ENCODE measurements around the gene LCMT1. TPM values are rescaled to one million over a fixed set of nuclear protein-coding genes. Genes with fewer than 3 reads are reported as not detected.

Gene LCMT1
- total RNA-seq, 1 experiment from 2014 or later: 44.2 TPM

DNA sequence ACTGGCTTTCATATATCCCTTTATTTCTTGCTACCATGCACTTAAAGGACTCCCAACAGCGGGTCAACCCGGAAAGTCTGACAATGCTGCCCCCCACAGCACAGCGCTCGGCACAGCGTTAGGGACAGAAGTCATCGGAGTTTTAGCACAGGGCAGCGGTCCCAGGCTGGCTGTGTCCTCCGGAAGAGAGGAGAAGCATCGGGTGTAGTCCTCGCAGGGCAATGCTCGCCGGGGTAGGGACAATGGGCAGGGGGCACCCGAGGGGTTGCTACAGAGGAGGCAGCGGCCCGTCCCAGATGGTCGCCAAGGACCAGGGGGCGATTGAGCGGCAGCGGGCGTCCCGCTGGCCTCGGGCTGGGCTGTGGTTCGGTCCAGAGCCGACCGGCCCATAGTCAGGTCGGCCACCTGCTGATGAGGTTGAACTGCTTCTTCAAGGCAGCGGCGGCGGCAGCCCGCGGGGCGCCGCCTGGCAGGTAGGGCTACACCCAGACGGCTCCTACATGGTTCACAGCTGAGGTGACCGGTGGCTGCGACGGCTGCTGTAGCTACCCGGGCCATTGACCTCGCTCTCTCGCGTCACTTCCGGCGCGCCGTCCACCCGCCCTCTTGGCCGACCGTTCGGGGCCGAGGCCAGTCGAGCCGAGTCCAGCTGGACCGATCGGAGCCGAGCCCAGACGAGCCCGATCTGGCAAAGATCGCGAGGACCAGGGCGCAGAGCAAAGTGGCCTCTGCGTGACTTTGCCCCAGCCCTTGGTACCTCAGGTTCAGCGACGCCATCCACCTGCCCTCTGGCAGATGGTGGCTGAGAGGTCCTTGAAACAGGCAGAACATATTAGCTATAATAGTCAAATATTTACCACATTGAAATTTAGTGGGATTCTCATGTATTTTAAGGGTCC lies 4.7 kb upstream of the LCMT1 start:
- no peaks in the 10 kb centered on the region for H3K27me3 ChIP-seq (ENCODE audit: control insufficient read depth, insufficient read depth, low read length)
- BruUV-seq (replicated peaks): no TSS peak
- ChIA-PET CTCF (interaction anchor here (0.9 kb wide), 1 partner anchor 48 kb away, joined by 4 read pairs; no protein-coding TSS in a partner anchor), POLR2A (interaction anchor here (0.6 to 1.0 kb wide), 2 partner anchors 40 to 43 kb away, joined by 11 read pairs; no protein-coding TSS in a partner anchor)
- H3K36me3 ChIP-seq (ENCODE audit: control insufficient read depth, insufficient read depth, low read length): no peaks in the 10 kb centered on the region; the same call in 1 of the 2 replicates
- intact Hi-C loops (cut with micrococcal nuclease; ENCODE audit: unreplicated experiment): loop anchor here (5.0 kb wide), 1 partner anchor 45 kb away; no protein-coding TSS in a partner anchor
- TF ChIP-seq POLR2AphosphoS5 (IDR thresholded peaks at IDR 0.05; ENCODE audit: low read depth, low read length) (peak; percentile 78; the same call in 1 of the 2 replicates), SIN3A (IDR thresholded peaks at IDR 0.05; ENCODE audit: borderline replicate concordance, insufficient read depth, low read depth, low read length) (no peak; the same call in 1 of the 2 replicates)
- TF ChIP-seq, protein P1, sequence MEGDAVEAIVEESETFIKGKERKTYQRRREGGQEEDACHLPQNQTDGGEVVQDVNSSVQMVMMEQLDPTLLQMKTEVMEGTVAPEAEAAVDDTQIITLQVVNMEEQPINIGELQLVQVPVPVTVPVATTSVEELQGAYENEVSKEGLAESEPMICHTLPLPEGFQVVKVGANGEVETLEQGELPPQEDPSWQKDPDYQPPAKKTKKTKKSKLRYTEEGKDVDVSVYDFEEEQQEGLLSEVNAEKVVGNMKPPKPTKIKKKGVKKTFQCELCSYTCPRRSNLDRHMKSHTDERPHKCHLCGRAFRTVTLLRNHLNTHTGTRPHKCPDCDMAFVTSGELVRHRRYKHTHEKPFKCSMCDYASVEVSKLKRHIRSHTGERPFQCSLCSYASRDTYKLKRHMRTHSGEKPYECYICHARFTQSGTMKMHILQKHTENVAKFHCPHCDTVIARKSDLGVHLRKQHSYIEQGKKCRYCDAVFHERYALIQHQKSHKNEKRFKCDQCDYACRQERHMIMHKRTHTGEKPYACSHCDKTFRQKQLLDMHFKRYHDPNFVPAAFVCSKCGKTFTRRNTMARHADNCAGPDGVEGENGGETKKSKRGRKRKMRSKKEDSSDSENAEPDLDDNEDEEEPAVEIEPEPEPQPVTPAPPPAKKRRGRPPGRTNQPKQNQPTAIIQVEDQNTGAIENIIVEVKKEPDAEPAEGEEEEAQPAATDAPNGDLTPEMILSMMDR (IDR thresholded peaks at IDR 0.05): peak; percentile 43
- TF ChIP-seq, protein P2, sequence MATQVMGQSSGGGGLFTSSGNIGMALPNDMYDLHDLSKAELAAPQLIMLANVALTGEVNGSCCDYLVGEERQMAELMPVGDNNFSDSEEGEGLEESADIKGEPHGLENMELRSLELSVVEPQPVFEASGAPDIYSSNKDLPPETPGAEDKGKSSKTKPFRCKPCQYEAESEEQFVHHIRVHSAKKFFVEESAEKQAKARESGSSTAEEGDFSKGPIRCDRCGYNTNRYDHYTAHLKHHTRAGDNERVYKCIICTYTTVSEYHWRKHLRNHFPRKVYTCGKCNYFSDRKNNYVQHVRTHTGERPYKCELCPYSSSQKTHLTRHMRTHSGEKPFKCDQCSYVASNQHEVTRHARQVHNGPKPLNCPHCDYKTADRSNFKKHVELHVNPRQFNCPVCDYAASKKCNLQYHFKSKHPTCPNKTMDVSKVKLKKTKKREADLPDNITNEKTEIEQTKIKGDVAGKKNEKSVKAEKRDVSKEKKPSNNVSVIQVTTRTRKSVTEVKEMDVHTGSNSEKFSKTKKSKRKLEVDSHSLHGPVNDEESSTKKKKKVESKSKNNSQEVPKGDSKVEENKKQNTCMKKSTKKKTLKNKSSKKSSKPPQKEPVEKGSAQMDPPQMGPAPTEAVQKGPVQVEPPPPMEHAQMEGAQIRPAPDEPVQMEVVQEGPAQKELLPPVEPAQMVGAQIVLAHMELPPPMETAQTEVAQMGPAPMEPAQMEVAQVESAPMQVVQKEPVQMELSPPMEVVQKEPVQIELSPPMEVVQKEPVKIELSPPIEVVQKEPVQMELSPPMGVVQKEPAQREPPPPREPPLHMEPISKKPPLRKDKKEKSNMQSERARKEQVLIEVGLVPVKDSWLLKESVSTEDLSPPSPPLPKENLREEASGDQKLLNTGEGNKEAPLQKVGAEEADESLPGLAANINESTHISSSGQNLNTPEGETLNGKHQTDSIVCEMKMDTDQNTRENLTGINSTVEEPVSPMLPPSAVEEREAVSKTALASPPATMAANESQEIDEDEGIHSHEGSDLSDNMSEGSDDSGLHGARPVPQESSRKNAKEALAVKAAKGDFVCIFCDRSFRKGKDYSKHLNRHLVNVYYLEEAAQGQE (IDR thresholded peaks at IDR 0.05; ENCODE audit: insufficient read depth in 1 of 2, low read depth in 2 of 2, low read length in 1 of 2): no peak; a peak in 1 of 4 replicates
- ATAC-seq (peak; percentile 86), DNase-seq (ENCODE audit: low read depth, low spot score) (no peak)
- no peaks in the 10 kb centered on the region for H3K9me3 ChIP-seq (ENCODE audit: control insufficient read depth, insufficient read depth, low read depth, low read length)
- H3K4me1 ChIP-seq (ENCODE audit: control insufficient read depth, insufficient read depth, low read length): peaks cover 19% of the 10 kb centered on the region
- H3K27ac ChIP-seq (ENCODE audit: low read length): peak overlapping the region; percentile 92
- in situ Hi-C loops (cut with HindIII; ENCODE audit: low pct_unique_long_range_greater_than_20kb, low sequenced_read_pairs): no loop called here
- peak overlapping the region; percentile 69 to 73 for H3K4me3 ChIP-seq (ENCODE audit: low read depth in 2 of 2, low read length in 2 of 2)

DNA sequence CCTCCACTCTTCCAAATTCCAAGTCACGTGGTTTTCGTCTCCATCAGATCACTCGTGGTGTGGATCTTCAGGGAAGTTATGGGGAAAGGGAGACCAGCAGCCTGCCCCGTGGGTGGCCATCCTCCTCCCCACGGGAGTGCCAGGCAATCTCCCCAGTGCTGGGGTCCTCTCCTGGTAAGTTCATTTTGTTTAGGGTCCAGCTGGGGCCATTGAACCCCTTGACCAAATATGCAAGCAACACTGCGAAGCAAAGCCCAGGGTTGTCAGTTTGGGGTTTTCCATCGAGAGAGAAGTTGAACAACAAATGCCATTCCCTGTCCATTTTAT lies 4.1 kb upstream of the LCMT1 start:
- H3K27ac ChIP-seq (ENCODE audit: low read length): peak overlapping the region; percentile 92
- ChIA-PET CTCF (interaction anchor here (0.9 kb wide), 1 partner anchor 49 kb away, joined by 4 read pairs; no protein-coding TSS in a partner anchor), POLR2A (interaction anchor here (1.0 kb wide), 1 partner anchor 40 kb away, joined by 11 read pairs; no protein-coding TSS in a partner anchor)
- BruUV-seq (replicated peaks): no TSS peak
- no peaks in the 10 kb centered on the region; the same call in 1 of the 2 replicates for H3K36me3 ChIP-seq (ENCODE audit: control insufficient read depth, insufficient read depth, low read length)
- no peaks in the 10 kb centered on the region for H3K9me3 ChIP-seq (ENCODE audit: control insufficient read depth, insufficient read depth, low read depth, low read length)
- intact Hi-C loops (cut with micrococcal nuclease; ENCODE audit: unreplicated experiment) (loop anchor here (5.0 kb wide), 1 partner anchor 45 kb away; no protein-coding TSS in a partner anchor), in situ Hi-C loops (cut with HindIII; ENCODE audit: low pct_unique_long_range_greater_than_20kb, low sequenced_read_pairs) (no loop called here)
- peak overlapping the region; percentile 69 to 73 for H3K4me3 ChIP-seq (ENCODE audit: low read depth in 2 of 2, low read length in 2 of 2)
- TF ChIP-seq TCF7L2 (IDR thresholded peaks at IDR 0.05; ENCODE audit: low read depth, low read length) (no peak), SIN3A (IDR thresholded peaks at IDR 0.05; ENCODE audit: borderline replicate concordance, insufficient read depth, low read depth, low read length) (no peak), POLR2AphosphoS5 (IDR thresholded peaks at IDR 0.05; ENCODE audit: low read depth, low read length) (no peak)
- TF ChIP-seq, protein P1 (IDR thresholded peaks at IDR 0.05): no peak
- TF ChIP-seq, protein P2 (IDR thresholded peaks at IDR 0.05; ENCODE audit: insufficient read depth in 1 of 2, low read depth in 2 of 2, low read length in 1 of 2): no peak
- ATAC-seq (no peak), DNase-seq (ENCODE audit: low read depth, low spot score) (no peak)
- peaks cover 21% of the 10 kb centered on the region for H3K4me1 ChIP-seq (ENCODE audit: control insufficient read depth, insufficient read depth, low read length)
- H3K27me3 ChIP-seq (ENCODE audit: control insufficient read depth, insufficient read depth, low read length): no peaks in the 10 kb centered on the region
